ENCODE results near the gene USP22. TPM values are rescaled to one million over a fixed set of nuclear protein-coding genes. Genes with fewer than 3 reads are reported as not detected.

The USP22 gene
- total and polyA plus RNA-seq, 2 of the 8 experiments (the other 6 are each of a cell fraction or from before 2014, with no cell fraction given), result 221 to 316 TPM

DNA sequence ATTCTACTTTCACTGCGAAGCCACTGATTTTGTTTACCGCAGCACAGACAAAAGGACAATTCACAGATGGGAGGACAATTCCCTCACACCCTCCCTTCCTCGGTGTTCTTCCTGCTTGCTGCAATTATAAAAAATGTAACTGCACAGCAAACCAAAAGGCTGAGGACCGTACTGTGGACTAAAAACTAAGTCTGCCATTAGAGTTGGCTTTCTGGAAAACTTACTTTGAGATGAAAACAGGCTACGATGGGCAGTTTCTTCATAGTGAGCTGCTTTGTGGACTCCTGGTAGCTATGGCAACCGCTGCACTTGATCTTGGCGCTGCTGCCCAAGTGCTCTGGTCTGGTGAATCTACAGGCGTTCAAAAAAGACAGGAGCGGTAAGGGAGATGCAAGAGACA lies 35.2 kb downstream of the USP22 start:
- Histone ChIP-seq H3K23ac (ENCODE audit: insufficient read length) (no peak overlapping the region), H2AFZ (ENCODE audit: low read length) (no peak overlapping the region), H3K9me3 (ENCODE audit: insufficient read depth in 2 of 2, low read depth in 1 of 2, low read length in 1 of 2) (no peaks in the 10 kb centered on the region), H3K56ac (replicated peaks; ENCODE audit: insufficient read length, low read depth, low read length) (no peak overlapping the region), H3K79me2 (ENCODE audit: control insufficient read depth in 1 of 2, insufficient read depth in 2 of 2, low read length in 2 of 2) (peaks cover 0 to 38% of the 10 kb centered on the region in 2 experiments; a peak in 2 of 4 replicates), H2BK5ac (ENCODE audit: low read depth, low read length) (no peak overlapping the region), H3K23me2 (ENCODE audit: low read depth, low read length) (no peaks in the 10 kb centered on the region), H3K36me3 (ENCODE audit: control insufficient read depth in 2 of 4, insufficient read depth in 4 of 4, low read length in 3 of 4) (peaks cover 70 to 99% (median 93%) of the 10 kb centered on the region in 4 experiments), H3K4me1 (replicated peaks in 1 of 4; ENCODE audit: control insufficient read depth in 3 of 4, insufficient read depth in 4 of 4, low read length in 3 of 4) (no peaks in the 10 kb centered on the region; a peak in 1 of 7 replicates), H3K14ac (ENCODE audit: insufficient read length) (no peak overlapping the region), H3K9ac (replicated peaks in 1 of 4; ENCODE audit: extremely low read depth in 1 of 4, low read depth in 3 of 4, low read length in 3 of 4) (no peak overlapping the region), H4K5ac (ENCODE audit: insufficient read length, low read depth, low read length) (no peak overlapping the region), H3K18ac (ENCODE audit: extremely low read depth, low read length) (no peak overlapping the region), H2BK12ac (ENCODE audit: low read depth, low read length) (no peak overlapping the region), H2BK15ac (ENCODE audit: low read length) (no peak overlapping the region), H4K20me1 (replicated peaks in 1 of 2; ENCODE audit: control insufficient read depth in 1 of 2, insufficient read depth in 2 of 2, low read length in 2 of 2) (peaks cover 22 to 26% of the 10 kb centered on the region in 2 experiments), H2BK120ac (replicated peaks; ENCODE audit: low read depth, low read length) (no peak overlapping the region), H3K79me1 (ENCODE audit: low read depth, low read length) (peaks cover 4% of the 10 kb centered on the region), H3K4me2 (ENCODE audit: insufficient read depth in 1 of 2, low read depth in 2 of 2, low read length in 2 of 2) (no peak overlapping the region), H3K4me3 (ENCODE audit: extremely low read depth in 1 of 4, insufficient read depth in 2 of 4, low read depth in 3 of 4, low read length in 4 of 4) (no peak overlapping the region), H4K8ac (ENCODE audit: extremely low read depth, insufficient read depth, low read length) (no peak overlapping the region), H2BK20ac (ENCODE audit: low read length) (no peak overlapping the region), H3K27ac (ENCODE audit: low read depth, low read length) (no peak overlapping the region), H4K91ac (replicated peaks; ENCODE audit: insufficient read length, low read length) (no peak overlapping the region), H2AK5ac (ENCODE audit: low read depth, low read length) (no peak overlapping the region), H3K27me3 (replicated peaks in 1 of 4; ENCODE audit: control insufficient read depth in 3 of 4, extremely low read depth in 1 of 4, insufficient read depth in 3 of 4, low read length in 3 of 4) (no peaks in the 10 kb centered on the region), H3K4ac (replicated peaks; ENCODE audit: insufficient read length, low read depth, low read length) (no peak overlapping the region)
- DNase-seq (ENCODE audit: low read depth in 1 of 2, low spot score in 2 of 2) (no peak), FAIRE-seq (no peak)
- WGBS, 2 experiments (ENCODE audit: extremely low coverage in 1 of 2, insufficient coverage in 1 of 2, insufficient read length in 1 of 2, insufficient replicate concordance in 2 of 2, low coverage in 1 of 2, low lambda C conversion rate in 2 of 2, missing lambda C conversion rate in 1 of 2), result 92% methylated on average over 9 of the region's 9 CpGs; no CpG with 5 or more reads in 1 of the 2 experiments
- TF ChIP-seq KDM1A (IDR thresholded peaks at IDR 0.05; ENCODE audit: borderline replicate concordance, low read length) (no peak), POLR2AphosphoS5 (IDR thresholded peaks at IDR 0.05; ENCODE audit: low read depth, low read length) (no peak)
- ChIA-PET POLR2A (ENCODE audit: partially characterized antibody) (interaction anchor here (1.1 to 1.5 kb wide), 6 partner anchors 9 to 27 kb away, joined by 3 to 5 read pairs (median 4); no protein-coding TSS in a partner anchor), CTCF (ENCODE audit: partially characterized antibody) (interaction anchor here (2.0 kb wide), 1 partner anchor 14 kb away, joined by 4 read pairs; no protein-coding TSS in a partner anchor)

All from H1 (cell line).